HepG2 (cell line): ENCODE data around the gene NKD1. TPM values are rescaled to one million over a fixed set of nuclear protein-coding genes. Genes with fewer than 3 reads are reported as not detected.
A peak's percentile ranks its signal among the peaks of the same experiment; 100 is the strongest.

Experiments
- BHLHE40 ChIP-seq: IDR thresholded peaks from 2 replicates; pipeline ENCODE4 v1.6.1; 2011; ENCODE audit warnings: low read length, improper control_type of control experiment
- BRCA1 ChIP-seq: sonication (generic); formaldehyde crosslinking; IDR thresholded peaks from 2 replicates; pipeline ENCODE4 v1.4.0; 2020; ENCODE audit warnings: missing genetic modification reagents
- KDM5A ChIP-seq: fragments of 200-600 bp; sonication (generic); IDR thresholded peaks from 2 replicates; pipeline ENCODE4 v1.7.0; 2018; ENCODE audit warnings: antibody characterized with exemption, mild to moderate bottlenecking, low read length, borderline replicate concordance
- NR2C2 ChIP-seq: sonication (generic); formaldehyde crosslinking; IDR thresholded peaks from 2 replicates; pipeline ENCODE4 v1.4.0; 2020; ENCODE audit warnings: missing genetic modification reagents, mild to moderate bottlenecking, moderate library complexity, borderline replicate concordance
- PBX3 ChIP-seq: sonication (generic); formaldehyde crosslinking; IDR thresholded peaks from 2 replicates; pipeline ENCODE4 v1.8.1; 2023; ENCODE audit warnings: missing genetic modification reagents, inconsistent platforms, borderline replicate concordance
- RXRB ChIP-seq: IDR thresholded peaks from 2 replicates; pipeline ENCODE4 v1.6.1; 2016; ENCODE audit warnings: borderline replicate concordance, missing genetic modification reagents, missing compliant biosample characterization
- SAP130 ChIP-seq: IDR thresholded peaks from 2 replicates; pipeline ENCODE4 v1.6.1; 2016; ENCODE audit warnings: low read depth
- SIN3A ChIP-seq: IDR thresholded peaks from 2 replicates; pipeline ENCODE4 v1.6.1; 2011; ENCODE audit warnings: low read depth, mild to moderate bottlenecking, control low read depth, low read length, borderline replicate concordance
- SIN3B ChIP-seq: fragments of 150-350 bp; IDR thresholded peaks from 2 replicates; pipeline ENCODE4 v1.6.1; 2014; ENCODE audit warnings: low read length
- TBP ChIP-seq: sonication (generic); formaldehyde crosslinking; IDR thresholded peaks from 2 replicates; pipeline ENCODE4 v1.5.0; 2020; ENCODE audit warnings: missing genetic modification reagents
- ZFY ChIP-seq: sonication (generic); formaldehyde crosslinking; IDR thresholded peaks from 2 replicates; pipeline ENCODE4 v1.4.0; 2020; ENCODE audit warnings: missing genetic modification reagents
- ZNF260 ChIP-seq: sonication (generic); formaldehyde crosslinking; IDR thresholded peaks from 2 replicates; pipeline ENCODE4 v1.4.0; 2020; ENCODE audit warnings: missing genetic modification reagents, low read depth, mild to moderate bottlenecking, borderline replicate concordance
- ZNF562 ChIP-seq: sonication (generic); formaldehyde crosslinking; IDR thresholded peaks from 2 replicates; pipeline ENCODE4 v1.8.0; 2022; ENCODE audit warnings: missing genetic modification reagents, borderline replicate concordance
- ZNF607 ChIP-seq: sonication (generic); formaldehyde crosslinking; IDR thresholded peaks from 2 replicates; pipeline ENCODE4 v1.5.1; 2020; ENCODE audit warnings: missing genetic modification reagents, mild to moderate bottlenecking, borderline replicate concordance
- polyA plus RNA-seq, 8 experiments: library from polyadenylated mRNA; depleted of rRNA in 3 of 8; stranded (reverse) in 7 of 8; unstranded in 1 of 8; fragments of >200 nt; fragmentation: Illumina TruSeq in 4 of 8; extraction: Trizol in 4 of 8; gene quantifications; 2 replicates each; pipeline versions ENCODE4 v1.2.1 to v1.2.3, GENCODE V29; 2011 to 2016; ENCODE audit warnings: low read depth in 4 of 8, missing spikeins in 1 of 8, mixed read lengths in 1 of 8; ENCODE audit not compliant: insufficient read depth in 1 of 8
- total RNA-seq, 5 experiments: library from RNA; depleted of rRNA; stranded (reverse); fragments of >200 nt; fragmentation: Illumina TruSeq; extraction: Trizol; gene quantifications; 2 replicates each; pipeline ENCODE4 v1.2.3, GENCODE V29; 2016; ENCODE audit warnings: low read depth in 1 of 5
- TF ChIP-seq, protein P1 (sequence below): sonication (generic); formaldehyde crosslinking; conservative IDR thresholded peaks from 2 replicates; pipeline ENCODE4 v1.8.0; 2022; ENCODE audit warnings: mild to moderate bottlenecking, moderate library complexity, missing genetic modification reagents
- TF ChIP-seq, protein P2 (sequence below): IDR thresholded peaks from 2 replicates; pipeline ENCODE4 v1.6.1; 2016; ENCODE audit warnings: low read depth, missing genetic modification reagents, missing compliant biosample characterization
- TF ChIP-seq, protein P3 (sequence below): sonication (generic); formaldehyde crosslinking; IDR thresholded peaks from 2 replicates; pipeline ENCODE4 v1.9.0; 2021; ENCODE audit warnings: missing genetic modification reagents, borderline replicate concordance

The NKD1 gene
- total and polyA plus RNA-seq, 2 of the 13 experiments (the other 11 are each of a cell fraction or from before 2014, with no cell fraction given), result 70.4 to 121 TPM

DNA sequence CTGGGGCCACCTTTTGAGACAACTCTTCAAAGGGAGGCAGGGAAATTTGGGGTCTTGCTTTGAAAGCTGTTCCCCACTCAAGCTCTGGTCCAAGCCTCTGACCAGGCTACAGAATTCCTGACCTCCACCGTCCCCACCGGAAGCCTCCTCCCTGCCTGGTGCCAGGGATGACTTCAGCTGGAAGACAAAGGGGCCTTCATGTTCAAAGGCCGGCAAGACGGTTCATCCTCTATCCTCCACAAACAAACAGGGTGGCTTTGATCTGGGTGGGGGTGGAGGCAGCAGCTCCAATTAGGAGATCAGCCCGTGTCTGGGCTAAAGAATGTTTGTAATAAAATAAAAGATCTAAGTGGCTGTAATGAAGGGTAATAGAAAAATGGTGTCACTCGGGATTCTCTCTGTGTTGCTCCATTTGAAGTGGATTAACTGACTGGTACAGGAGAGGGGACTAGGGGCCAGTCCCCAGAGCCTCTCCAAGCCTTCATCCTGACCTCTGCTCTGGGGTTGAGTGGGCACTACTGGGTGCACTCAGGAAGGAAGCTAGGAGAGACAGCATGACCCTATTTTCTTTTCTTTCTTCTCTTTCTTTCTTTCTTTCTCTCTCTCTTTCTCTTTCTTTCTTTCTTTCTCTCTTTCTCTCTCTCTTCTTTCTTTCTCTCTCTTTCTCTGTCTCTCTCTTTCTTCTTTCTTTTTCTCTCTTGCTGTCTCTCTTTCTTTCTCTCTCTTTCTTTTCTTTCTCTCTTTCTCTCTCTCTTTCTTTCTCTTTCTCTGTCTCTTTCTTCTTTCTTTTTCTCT is 27.5 kb upstream of the NKD1 start (continued):
- TF ChIP-seq, protein P1, sequence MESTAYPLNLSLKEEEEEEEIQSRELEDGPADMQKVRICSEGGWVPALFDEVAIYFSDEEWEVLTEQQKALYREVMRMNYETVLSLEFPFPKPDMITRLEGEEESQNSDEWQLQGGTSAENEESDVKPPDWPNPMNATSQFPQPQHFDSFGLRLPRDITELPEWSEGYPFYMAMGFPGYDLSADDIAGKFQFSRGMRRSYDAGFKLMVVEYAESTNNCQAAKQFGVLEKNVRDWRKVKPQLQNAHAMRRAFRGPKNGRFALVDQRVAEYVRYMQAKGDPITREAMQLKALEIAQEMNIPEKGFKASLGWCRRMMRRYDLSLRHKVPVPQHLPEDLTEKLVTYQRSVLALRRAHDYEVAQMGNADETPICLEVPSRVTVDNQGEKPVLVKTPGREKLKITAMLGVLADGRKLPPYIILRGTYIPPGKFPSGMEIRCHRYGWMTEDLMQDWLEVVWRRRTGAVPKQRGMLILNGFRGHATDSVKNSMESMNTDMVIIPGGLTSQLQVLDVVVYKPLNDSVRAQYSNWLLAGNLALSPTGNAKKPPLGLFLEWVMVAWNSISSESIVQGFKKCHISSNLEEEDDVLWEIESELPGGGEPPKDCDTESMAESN (CRISPR knock-in tag), result 0 out of 2 replicates have a peak, but pooled peaks have one; percentile 48
- TF ChIP-seq ZFY (CRISPR knock-in tag), result no peak
- TF ChIP-seq RXRB (CRISPR knock-in tag), result peak; percentile 97
- peak; percentile 82 for TF ChIP-seq NR2C2 (CRISPR knock-in tag)
- no peak for TF ChIP-seq ZNF562 (CRISPR knock-in tag)
- no peak for TF ChIP-seq SIN3A
- no peak for TF ChIP-seq ZNF607 (CRISPR knock-in tag)
- no peak for TF ChIP-seq ZNF260 (CRISPR knock-in tag)
- no peak for TF ChIP-seq BRCA1
- peak; percentile 45; the same call in 1 of the 2 replicates for TF ChIP-seq KDM5A
- TF ChIP-seq BHLHE40, result peak; percentile 65
- TF ChIP-seq SIN3B, result no peak
- no peak for TF ChIP-seq TBP (CRISPR knock-in tag)
- TF ChIP-seq SAP130 (CRISPR knock-in tag), result peak; percentile 90
- TF ChIP-seq PBX3 (CRISPR knock-in tag), result no peak
- TF ChIP-seq, protein P2, sequence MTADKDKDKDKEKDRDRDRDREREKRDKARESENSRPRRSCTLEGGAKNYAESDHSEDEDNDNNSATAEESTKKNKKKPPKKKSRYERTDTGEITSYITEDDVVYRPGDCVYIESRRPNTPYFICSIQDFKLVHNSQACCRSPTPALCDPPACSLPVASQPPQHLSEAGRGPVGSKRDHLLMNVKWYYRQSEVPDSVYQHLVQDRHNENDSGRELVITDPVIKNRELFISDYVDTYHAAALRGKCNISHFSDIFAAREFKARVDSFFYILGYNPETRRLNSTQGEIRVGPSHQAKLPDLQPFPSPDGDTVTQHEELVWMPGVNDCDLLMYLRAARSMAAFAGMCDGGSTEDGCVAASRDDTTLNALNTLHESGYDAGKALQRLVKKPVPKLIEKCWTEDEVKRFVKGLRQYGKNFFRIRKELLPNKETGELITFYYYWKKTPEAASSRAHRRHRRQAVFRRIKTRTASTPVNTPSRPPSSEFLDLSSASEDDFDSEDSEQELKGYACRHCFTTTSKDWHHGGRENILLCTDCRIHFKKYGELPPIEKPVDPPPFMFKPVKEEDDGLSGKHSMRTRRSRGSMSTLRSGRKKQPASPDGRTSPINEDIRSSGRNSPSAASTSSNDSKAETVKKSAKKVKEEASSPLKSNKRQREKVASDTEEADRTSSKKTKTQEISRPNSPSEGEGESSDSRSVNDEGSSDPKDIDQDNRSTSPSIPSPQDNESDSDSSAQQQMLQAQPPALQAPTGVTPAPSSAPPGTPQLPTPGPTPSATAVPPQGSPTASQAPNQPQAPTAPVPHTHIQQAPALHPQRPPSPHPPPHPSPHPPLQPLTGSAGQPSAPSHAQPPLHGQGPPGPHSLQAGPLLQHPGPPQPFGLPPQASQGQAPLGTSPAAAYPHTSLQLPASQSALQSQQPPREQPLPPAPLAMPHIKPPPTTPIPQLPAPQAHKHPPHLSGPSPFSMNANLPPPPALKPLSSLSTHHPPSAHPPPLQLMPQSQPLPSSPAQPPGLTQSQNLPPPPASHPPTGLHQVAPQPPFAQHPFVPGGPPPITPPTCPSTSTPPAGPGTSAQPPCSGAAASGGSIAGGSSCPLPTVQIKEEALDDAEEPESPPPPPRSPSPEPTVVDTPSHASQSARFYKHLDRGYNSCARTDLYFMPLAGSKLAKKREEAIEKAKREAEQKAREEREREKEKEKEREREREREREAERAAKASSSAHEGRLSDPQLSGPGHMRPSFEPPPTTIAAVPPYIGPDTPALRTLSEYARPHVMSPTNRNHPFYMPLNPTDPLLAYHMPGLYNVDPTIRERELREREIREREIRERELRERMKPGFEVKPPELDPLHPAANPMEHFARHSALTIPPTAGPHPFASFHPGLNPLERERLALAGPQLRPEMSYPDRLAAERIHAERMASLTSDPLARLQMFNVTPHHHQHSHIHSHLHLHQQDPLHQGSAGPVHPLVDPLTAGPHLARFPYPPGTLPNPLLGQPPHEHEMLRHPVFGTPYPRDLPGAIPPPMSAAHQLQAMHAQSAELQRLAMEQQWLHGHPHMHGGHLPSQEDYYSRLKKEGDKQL (CRISPR knock-in tag), result peak; percentile 92
- TF ChIP-seq, protein P3, sequence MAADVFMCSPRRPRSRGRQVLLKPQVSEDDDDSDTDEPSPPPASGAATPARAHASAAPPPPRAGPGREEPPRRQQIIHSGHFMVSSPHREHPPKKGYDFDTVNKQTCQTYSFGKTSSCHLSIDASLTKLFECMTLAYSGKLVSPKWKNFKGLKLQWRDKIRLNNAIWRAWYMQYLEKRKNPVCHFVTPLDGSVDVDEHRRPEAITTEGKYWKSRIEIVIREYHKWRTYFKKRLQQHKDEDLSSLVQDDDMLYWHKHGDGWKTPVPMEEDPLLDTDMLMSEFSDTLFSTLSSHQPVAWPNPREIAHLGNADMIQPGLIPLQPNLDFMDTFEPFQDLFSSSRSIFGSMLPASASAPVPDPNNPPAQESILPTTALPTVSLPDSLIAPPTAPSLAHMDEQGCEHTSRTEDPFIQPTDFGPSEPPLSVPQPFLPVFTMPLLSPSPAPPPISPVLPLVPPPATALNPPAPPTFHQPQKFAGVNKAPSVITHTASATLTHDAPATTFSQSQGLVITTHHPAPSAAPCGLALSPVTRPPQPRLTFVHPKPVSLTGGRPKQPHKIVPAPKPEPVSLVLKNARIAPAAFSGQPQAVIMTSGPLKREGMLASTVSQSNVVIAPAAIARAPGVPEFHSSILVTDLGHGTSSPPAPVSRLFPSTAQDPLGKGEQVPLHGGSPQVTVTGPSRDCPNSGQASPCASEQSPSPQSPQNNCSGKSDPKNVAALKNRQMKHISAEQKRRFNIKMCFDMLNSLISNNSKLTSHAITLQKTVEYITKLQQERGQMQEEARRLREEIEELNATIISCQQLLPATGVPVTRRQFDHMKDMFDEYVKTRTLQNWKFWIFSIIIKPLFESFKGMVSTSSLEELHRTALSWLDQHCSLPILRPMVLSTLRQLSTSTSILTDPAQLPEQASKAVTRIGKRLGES, result no peak
